GM23338 (cell line): ENCODE results near the gene NGDN. TPM values are rescaled to one million over a fixed set of nuclear protein-coding genes. Genes with fewer than 3 reads are reported as not detected.

ENCODE experiments used
- ATAC-seq: fragments of 200-7000 bp; cut with Tn5 transposase; 3 replicates; pipeline ENCODE4 v1.9.1; 2020
- DNase-seq: peaks from one replicate; pipeline ENCODE4 v3.0.0-alpha.2; 2015; ENCODE audit warnings: low spot score
- H2AFZ ChIP-seq: fragments of 200-600 bp; sonication (generic); 2 replicates; pipeline ENCODE4 v1.8.0; 2016; ENCODE audit warnings: antibody characterized with exemption, mild to moderate bottlenecking, moderate library complexity
- H3F3A ChIP-seq: fragments of 200-600 bp; sonication (generic); replicated peaks from 2 replicates; pipeline ENCODE4 v1.8.0; 2017; ENCODE audit warnings: antibody characterized with exemption, mixed run types, low read depth
- H3K27ac ChIP-seq: fragments of 200-600 bp; sonication (generic); 2 replicates; pipeline ENCODE4 v1.6.1; 2016; ENCODE audit warnings: low read depth
- H3K27me3 ChIP-seq: fragments of 200-600 bp; sonication (generic); 2 replicates; pipeline ENCODE4 v1.8.0; 2016; ENCODE audit warnings: mild to moderate bottlenecking, mixed run types, moderate library complexity; ENCODE audit not compliant: insufficient read depth
- H3K36me3 ChIP-seq: fragments of 200-600 bp; sonication (generic); 2 replicates; pipeline ENCODE4 v1.8.0; 2016; ENCODE audit warnings: mild to moderate bottlenecking; ENCODE audit not compliant: insufficient read depth
- H3K4me1 ChIP-seq: fragments of 200-600 bp; sonication (generic); 2 replicates; pipeline ENCODE4 v1.8.0; 2016; ENCODE audit warnings: mild to moderate bottlenecking, moderate library complexity; ENCODE audit not compliant: insufficient read depth
- H3K4me2 ChIP-seq: fragments of 200-600 bp; sonication (generic); 2 replicates; pipeline ENCODE4 v1.7.1; 2017; ENCODE audit warnings: mixed run types
- H3K4me3 ChIP-seq: fragments of 200-600 bp; sonication (generic); 2 replicates; pipeline ENCODE4 v1.6.1; 2016; ENCODE audit warnings: mixed run types
- H3K79me2 ChIP-seq: fragments of 200-600 bp; sonication (generic); replicated peaks from 2 replicates; pipeline ENCODE4 v1.8.0; 2017; ENCODE audit warnings: mild to moderate bottlenecking; ENCODE audit not compliant: insufficient read depth
- H3K9me2 ChIP-seq: fragments of 200-600 bp; sonication (generic); 2 replicates; pipeline ENCODE4 v1.8.0; 2017; ENCODE audit not compliant: insufficient read depth
- H4K20me1 ChIP-seq: fragments of 200-600 bp; sonication (generic); replicated peaks from 2 replicates; pipeline ENCODE4 v1.8.0; 2017; ENCODE audit warnings: mild to moderate bottlenecking; ENCODE audit not compliant: insufficient read depth
- H3K27ac Mint-ChIP-seq: 2 replicates; pipeline ENCODE4 v1.8.0; 2020; ENCODE audit warnings: inconsistent platforms, mild to moderate bottlenecking, moderate library complexity, mixed read lengths
- H3K27me3 Mint-ChIP-seq: 3 replicates; pipeline ENCODE4 v1.8.0; 2022; ENCODE audit warnings: low read depth, mild to moderate bottlenecking, moderate library complexity, mixed read lengths, inconsistent platforms; ENCODE audit not compliant: insufficient read depth, poor library complexity
- H3K36me3 Mint-ChIP-seq: 3 replicates; pipeline ENCODE4 v1.8.0; 2021; ENCODE audit warnings: low read depth, mild to moderate bottlenecking, inconsistent platforms, moderate library complexity, mixed read lengths
- H3K4me1 Mint-ChIP-seq: 3 replicates; pipeline ENCODE4 v1.8.0; 2020; ENCODE audit warnings: mild to moderate bottlenecking, inconsistent platforms, mixed read lengths
- H3K4me3 Mint-ChIP-seq: 3 replicates; pipeline ENCODE4 v1.8.0; 2021; ENCODE audit warnings: moderate library complexity, mild to moderate bottlenecking, inconsistent platforms, mixed read lengths
- H3K9me3 Mint-ChIP-seq: 3 replicates; pipeline ENCODE4 v1.8.0; 2020; ENCODE audit warnings: moderate library complexity, mild to moderate bottlenecking, inconsistent platforms, mixed read lengths
- CREB1 ChIP-seq: fragments of 250-450 bp; sonication (Bioruptor Pico); IDR thresholded peaks from 2 replicates; pipeline ENCODE4 v1.5.0; 2020; ENCODE audit warnings: low read depth, mild to moderate bottlenecking, moderate library complexity
- ETS1 ChIP-seq: IDR thresholded peaks from 2 replicates; pipeline ENCODE4 v1.6.1; 2016; ENCODE audit warnings: antibody characterized with exemption
- EZH2 ChIP-seq: fragments of 200-600 bp; sonication (generic); IDR thresholded peaks from one replicate; pipeline ENCODE4 v1.8.0; 2017; ENCODE audit warnings: antibody characterized with exemption, mild to moderate bottlenecking, low read depth; ENCODE audit not compliant: unreplicated experiment
- EZH2phosphoT487 ChIP-seq: fragments of 200-600 bp; sonication (generic); IDR thresholded peaks from one replicate; pipeline ENCODE4 v1.8.1; 2018; ENCODE audit warnings: antibody characterized with exemption; ENCODE audit not compliant: unreplicated experiment
- JUNB ChIP-seq: IDR thresholded peaks from one replicate; pipeline ENCODE4 v1.6.1; 2016; ENCODE audit warnings: antibody characterized with exemption; ENCODE audit not compliant: unreplicated experiment
- NANOG ChIP-seq: IDR thresholded peaks from 2 replicates; pipeline ENCODE4 v1.6.1; 2016; ENCODE audit warnings: antibody characterized with exemption, borderline replicate concordance
- POLR2AphosphoS5 ChIP-seq: IDR thresholded peaks from 2 replicates; pipeline ENCODE4 v1.6.1; 2016; ENCODE audit warnings: antibody characterized with exemption, low read depth
- REST ChIP-seq: IDR thresholded peaks from one replicate; pipeline ENCODE4 v1.6.1; 2018; ENCODE audit warnings: antibody characterized with exemption; ENCODE audit not compliant: unreplicated experiment
- STAT1 ChIP-seq: IDR thresholded peaks from one replicate; pipeline ENCODE4 v1.6.1; 2016; ENCODE audit warnings: antibody characterized with exemption; ENCODE audit not compliant: unreplicated experiment
- ZNF114 ChIP-seq: fragments of 250-450 bp; sonication (Bioruptor Pico); IDR thresholded peaks from 2 replicates; pipeline ENCODE4 v1.5.0; 2020; ENCODE audit warnings: mild to moderate bottlenecking, moderate library complexity
- ZNF331 ChIP-seq: fragments of 250-450 bp; sonication (Bioruptor Pico); IDR thresholded peaks from 2 replicates; pipeline ENCODE4 v1.5.0; 2020; ENCODE audit warnings: low read depth, mild to moderate bottlenecking, moderate library complexity
- ZNF462 ChIP-seq: fragments of 250-450 bp; sonication (Bioruptor Pico); IDR thresholded peaks from 2 replicates; pipeline ENCODE4 v1.5.0; 2020; ENCODE audit warnings: mild to moderate bottlenecking, moderate library complexity
- polyA plus RNA-seq: library from polyadenylated mRNA; unstranded; fragments of >200 nt; fragmentation: Nextera tagmentation; extraction: Ambion mirVana; gene quantifications from 2 replicates; pipeline ENCODE4 v1.2.1, GENCODE V29; 2016
- total RNA-seq: library from RNA; depleted of rRNA; stranded (reverse); fragments of >200 nt; shearing (Covaris generic); gene quantifications from 2 replicates; pipeline ENCODE4 v1.2.3, GENCODE V29; 2014
- TF ChIP-seq, protein P1 (sequence below), 2 experiments: fragments of 200-600 bp in 1 of 2; sonication (generic) in 1 of 2; conservative IDR thresholded peaks; 2 replicates each; pipeline versions ENCODE4 v1.5.1 to v1.6.1; 2016 to 2017; ENCODE audit warnings: antibody characterized with exemption in 2 of 2, low read depth in 2 of 2, mild to moderate bottlenecking in 2 of 2, moderate library complexity in 1 of 2

Gene NGDN
- total and polyA plus RNA-seq, 2 experiments from 2014 or later: 48.6 to 90.8 TPM

GRCh38 chr14:23524954-23525353 lies 55.5 kb downstream of the NGDN start:
- no peak overlapping the region for H3K4me3 ChIP-seq
- no peak overlapping the region for H3K27ac Mint-ChIP-seq

More at GRCh38 chr14:23524954-23525353, 55.5 kb downstream of the NGDN start:
- TF ChIP-seq REST (no peak), STAT1 (no peak), NANOG (no peak), ZNF331 (CRISPR knock-in tag) (no peak), EZH2 (no peak), JUNB (no peak), ZNF114 (CRISPR knock-in tag) (no peak), EZH2phosphoT487 (no peak), POLR2AphosphoS5 (no peak), ZNF462 (no peak), CREB1 (CRISPR knock-in tag) (no peak), ETS1 (no peak)
- TF ChIP-seq, protein P1, sequence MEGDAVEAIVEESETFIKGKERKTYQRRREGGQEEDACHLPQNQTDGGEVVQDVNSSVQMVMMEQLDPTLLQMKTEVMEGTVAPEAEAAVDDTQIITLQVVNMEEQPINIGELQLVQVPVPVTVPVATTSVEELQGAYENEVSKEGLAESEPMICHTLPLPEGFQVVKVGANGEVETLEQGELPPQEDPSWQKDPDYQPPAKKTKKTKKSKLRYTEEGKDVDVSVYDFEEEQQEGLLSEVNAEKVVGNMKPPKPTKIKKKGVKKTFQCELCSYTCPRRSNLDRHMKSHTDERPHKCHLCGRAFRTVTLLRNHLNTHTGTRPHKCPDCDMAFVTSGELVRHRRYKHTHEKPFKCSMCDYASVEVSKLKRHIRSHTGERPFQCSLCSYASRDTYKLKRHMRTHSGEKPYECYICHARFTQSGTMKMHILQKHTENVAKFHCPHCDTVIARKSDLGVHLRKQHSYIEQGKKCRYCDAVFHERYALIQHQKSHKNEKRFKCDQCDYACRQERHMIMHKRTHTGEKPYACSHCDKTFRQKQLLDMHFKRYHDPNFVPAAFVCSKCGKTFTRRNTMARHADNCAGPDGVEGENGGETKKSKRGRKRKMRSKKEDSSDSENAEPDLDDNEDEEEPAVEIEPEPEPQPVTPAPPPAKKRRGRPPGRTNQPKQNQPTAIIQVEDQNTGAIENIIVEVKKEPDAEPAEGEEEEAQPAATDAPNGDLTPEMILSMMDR (conservative IDR thresholded peaks at IDR 0.05; ENCODE audit: low read depth in 2 of 2): no peak
- H3K4me2 ChIP-seq: no peak overlapping the region
- peaks cover 12% of the 10 kb centered on the region; the same call in 1 of the 2 replicates for H3K4me1 ChIP-seq
- DNase-seq (no peak), ATAC-seq (no peak)
- H3K9me2 ChIP-seq: no peaks in the 10 kb centered on the region
- H2AFZ ChIP-seq: no peak overlapping the region
- no peaks in the 10 kb centered on the region for H3K27me3 ChIP-seq
- Mint-ChIP-seq H3K4me3 (no peak overlapping the region), H3K36me3 (peaks cover 71% of the 10 kb centered on the region), H3K27me3 (peaks cover 14% of the 10 kb centered on the region), H3K4me1 (peaks cover 54% of the 10 kb centered on the region), H3K9me3 (no peaks in the 10 kb centered on the region; the same call in 2 of the 3 replicates)
- no peaks in the 10 kb centered on the region for H4K20me1 ChIP-seq
- H3K79me2 ChIP-seq: no peaks in the 10 kb centered on the region
- H3F3A ChIP-seq: no peaks in the 10 kb centered on the region; the same call in 1 of the 2 replicates
- H3K27ac ChIP-seq: no peak overlapping the region
- no peaks in the 10 kb centered on the region; the same call in 1 of the 2 replicates for H3K36me3 ChIP-seq
